CD14-positive monocyte (primary cell): Measurements from ENCODE around the gene LRRN2. TPM values are rescaled to one million over a fixed set of nuclear protein-coding genes. Genes with fewer than 3 reads are reported as not detected.

Source experiments
- DNase-seq, 3 donors: peaks; one replicate each; pipeline ENCODE4 v3.0.0-alpha.2; 2011 to 2022
- H2AFZ ChIP-seq: 2 replicates; pipeline ENCODE4 v1.6.0; 2012; ENCODE audit warnings: mild to moderate bottlenecking, low read depth, low read length, inconsistent platforms; ENCODE audit not compliant: insufficient read depth, poor library complexity, severe bottlenecking
- H3K27ac ChIP-seq, 2 donors: 1 replicate in 1 of 2; 2 replicates in 1 of 2; pipeline ENCODE4 v1.5.1; 2012 to 2013; ENCODE audit warnings: low read length in 2 of 2, control low read depth in 1 of 2, inconsistent platforms in 1 of 2, low read depth in 1 of 2, mild to moderate bottlenecking in 1 of 2
- H3K27me3 ChIP-seq, 2 donors: one replicate each; pipeline versions ENCODE4 v1.6.0 to v1.6.1; 2011 to 2013; ENCODE audit warnings: low read length in 2 of 2; ENCODE audit not compliant: control insufficient read depth in 2 of 2, insufficient read depth in 2 of 2
- H3K36me3 ChIP-seq, 2 donors: replicated peaks in 1 of 2; 1 replicate in 1 of 2; 2 replicates in 1 of 2; pipeline versions ENCODE4 v1.5.1 to v1.6.1; 2012 to 2013; ENCODE audit warnings: low read length in 2 of 2, control low read depth in 1 of 2, inconsistent platforms in 1 of 2, mild to moderate bottlenecking in 1 of 2; ENCODE audit not compliant: insufficient read depth in 2 of 2, control insufficient read depth in 1 of 2
- H3K4me1 ChIP-seq, 2 donors: 1 replicate in 1 of 2; 2 replicates in 1 of 2; pipeline versions ENCODE4 v1.5.1 to v1.6.1; 2012 to 2013; ENCODE audit warnings: low read length in 2 of 2, control low read depth in 1 of 2, inconsistent platforms in 1 of 2, mild to moderate bottlenecking in 1 of 2, moderate library complexity in 1 of 2; ENCODE audit not compliant: insufficient read depth in 2 of 2, control insufficient read depth in 1 of 2
- H3K4me2 ChIP-seq: replicated peaks from 2 replicates; pipeline ENCODE3; 2012; ENCODE audit warnings: low read length, moderate library complexity, mild to moderate bottlenecking; ENCODE audit not compliant: poor library complexity, severe bottlenecking; ENCODE audit errors: extremely low read depth
- H3K4me3 ChIP-seq, 3 experiments: fragments of 200-600 bp in 1 of 3; sonication (generic) in 1 of 3; replicated peaks in 1 of 3; 1 replicate in 2 of 3; 2 replicates in 1 of 3; pipeline ENCODE4 v1.5.1; 2011 to 2013; ENCODE audit warnings: low read length in 3 of 3, mild to moderate bottlenecking in 3 of 3, control low read depth in 2 of 3, low read depth in 2 of 3, inconsistent platforms in 1 of 3, moderate library complexity in 1 of 3
- H3K79me2 ChIP-seq: 2 replicates; pipeline ENCODE4 v1.6.0; 2012; ENCODE audit warnings: mild to moderate bottlenecking, control low read depth, inconsistent platforms, low read length, moderate library complexity; ENCODE audit not compliant: insufficient read depth
- H3K9ac ChIP-seq: 2 replicates; pipeline ENCODE4 v1.6.0; 2017; ENCODE audit warnings: low read length, mild to moderate bottlenecking; ENCODE audit not compliant: insufficient read depth, poor library complexity, severe bottlenecking
- H3K9me3 ChIP-seq, 2 donors: replicated peaks in 1 of 2; 1 replicate in 1 of 2; 2 replicates in 1 of 2; pipeline versions ENCODE4 v1.5.1 to v1.6.1; 2012 to 2013; ENCODE audit warnings: low read length in 2 of 2, control low read depth in 1 of 2; ENCODE audit not compliant: control insufficient read depth in 1 of 2, insufficient read depth in 1 of 2
- H4K20me1 ChIP-seq: 2 replicates; pipeline ENCODE4 v1.6.0; 2012; ENCODE audit warnings: mild to moderate bottlenecking, low read length, control low read depth, moderate library complexity; ENCODE audit not compliant: insufficient read depth
- H3K27ac Mint-ChIP-seq, 7 donors: one replicate each; pipeline ENCODE4 v1.8.0; 2020; ENCODE audit warnings: mild to moderate bottlenecking in 7 of 7, mixed read lengths in 7 of 7, moderate library complexity in 6 of 7, inconsistent platforms in 2 of 7
- H3K27me3 Mint-ChIP-seq, 3 donors: one replicate each; pipeline ENCODE4 v1.8.0; 2021 to 2022; ENCODE audit warnings: low read depth in 3 of 3, mild to moderate bottlenecking in 3 of 3, mixed read lengths in 3 of 3, moderate library complexity in 3 of 3, inconsistent platforms in 1 of 3
- H3K36me3 Mint-ChIP-seq, 2 donors: one replicate each; pipeline ENCODE4 v1.8.0; 2020; ENCODE audit warnings: mixed read lengths in 2 of 2, inconsistent platforms in 1 of 2, mild to moderate bottlenecking in 1 of 2
- H3K4me1 Mint-ChIP-seq: one replicate; pipeline ENCODE4 v1.8.0; 2020; ENCODE audit warnings: mild to moderate bottlenecking, mixed read lengths
- H3K4me3 Mint-ChIP-seq, 2 donors: one replicate each; pipeline ENCODE4 v1.8.0; 2020; ENCODE audit warnings: mild to moderate bottlenecking in 2 of 2, mixed read lengths in 2 of 2, moderate library complexity in 1 of 2
- H3K9me3 Mint-ChIP-seq, 7 donors: one replicate each; pipeline ENCODE4 v1.8.0; 2020 to 2022; ENCODE audit warnings: mixed read lengths in 7 of 7, mild to moderate bottlenecking in 6 of 7, moderate library complexity in 6 of 7, inconsistent platforms in 2 of 7
- WGBS: methylation state at CpG from one replicate; pipeline ENCODE4 v1.1.5; 2013; ENCODE audit warnings: missing lambda C conversion rate; ENCODE audit not compliant: insufficient coverage; 5-methylcytosine and 5-hydroxymethylcytosine counted together
- intact Hi-C, 2 donors: fragments of 100-400 bp; cut with micrococcal nuclease; formaldehyde crosslinking; loops; one replicate each; pipeline versions ENCODE4 v1.15.0 to v1.15.1; 2023
- polyA plus RNA-seq, 3 donors: library from polyadenylated mRNA; depleted of rRNA in 1 of 3; unstranded in 2 of 3; stranded (reverse) in 1 of 3; fragments of 300-500 nt in 2 of 3; fragments of >200 nt in 1 of 3; fragmentation: Illumina TruSeq in 2 of 3; gene quantifications; 1 replicate in 2 of 3; 2 replicates in 1 of 3; pipeline ENCODE4 v1.2.3, GENCODE V29; 2012 to 2021
- TF ChIP-seq, protein P1 (sequence below): fragments of 200-600 bp; IDR thresholded peaks from one replicate; pipeline ENCODE4 v1.8.0; 2022; ENCODE audit warnings: antibody characterized with exemption, mild to moderate bottlenecking

LRRN2 gene
- polyA plus RNA-seq, 3 donors, result not detected

- Mint-ChIP-seq H3K27me3 (peaks cover 0 to 2% (median 1%) of the 10 kb centered on the region in 3 donors), H3K4me3 (no peak overlapping the region), H3K27ac (no peak overlapping the region), H3K4me1 (no peaks in the 10 kb centered on the region), H3K9me3 (peaks cover 0 to 1% (median 0%) of the 10 kb centered on the region in 7 donors), H3K36me3 (no peaks in the 10 kb centered on the region)
- Histone ChIP-seq H3K36me3 (no peaks in the 10 kb centered on the region), H3K9me3 (no peaks in the 10 kb centered on the region), H2AFZ (no peak overlapping the region), H3K79me2 (no peaks in the 10 kb centered on the region), H3K4me1 (no peaks in the 10 kb centered on the region), H3K4me2 (no peak overlapping the region), H3K4me3 (no peak overlapping the region), H3K27ac (no peak overlapping the region), H3K9ac (no peak overlapping the region), H3K27me3 (no peaks in the 10 kb centered on the region), H4K20me1 (no peaks in the 10 kb centered on the region)
- intact Hi-C loops, result no loop called here
- no peak for DNase-seq
- no CpG with 5 or more reads among the region's 7 CpGs for WGBS
- TF ChIP-seq, protein P1, sequence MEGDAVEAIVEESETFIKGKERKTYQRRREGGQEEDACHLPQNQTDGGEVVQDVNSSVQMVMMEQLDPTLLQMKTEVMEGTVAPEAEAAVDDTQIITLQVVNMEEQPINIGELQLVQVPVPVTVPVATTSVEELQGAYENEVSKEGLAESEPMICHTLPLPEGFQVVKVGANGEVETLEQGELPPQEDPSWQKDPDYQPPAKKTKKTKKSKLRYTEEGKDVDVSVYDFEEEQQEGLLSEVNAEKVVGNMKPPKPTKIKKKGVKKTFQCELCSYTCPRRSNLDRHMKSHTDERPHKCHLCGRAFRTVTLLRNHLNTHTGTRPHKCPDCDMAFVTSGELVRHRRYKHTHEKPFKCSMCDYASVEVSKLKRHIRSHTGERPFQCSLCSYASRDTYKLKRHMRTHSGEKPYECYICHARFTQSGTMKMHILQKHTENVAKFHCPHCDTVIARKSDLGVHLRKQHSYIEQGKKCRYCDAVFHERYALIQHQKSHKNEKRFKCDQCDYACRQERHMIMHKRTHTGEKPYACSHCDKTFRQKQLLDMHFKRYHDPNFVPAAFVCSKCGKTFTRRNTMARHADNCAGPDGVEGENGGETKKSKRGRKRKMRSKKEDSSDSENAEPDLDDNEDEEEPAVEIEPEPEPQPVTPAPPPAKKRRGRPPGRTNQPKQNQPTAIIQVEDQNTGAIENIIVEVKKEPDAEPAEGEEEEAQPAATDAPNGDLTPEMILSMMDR, result no peak
Measured at GRCh38 chr1:204694145-204694544, 8.6 kb upstream of the LRRN2 start.

DNA sequence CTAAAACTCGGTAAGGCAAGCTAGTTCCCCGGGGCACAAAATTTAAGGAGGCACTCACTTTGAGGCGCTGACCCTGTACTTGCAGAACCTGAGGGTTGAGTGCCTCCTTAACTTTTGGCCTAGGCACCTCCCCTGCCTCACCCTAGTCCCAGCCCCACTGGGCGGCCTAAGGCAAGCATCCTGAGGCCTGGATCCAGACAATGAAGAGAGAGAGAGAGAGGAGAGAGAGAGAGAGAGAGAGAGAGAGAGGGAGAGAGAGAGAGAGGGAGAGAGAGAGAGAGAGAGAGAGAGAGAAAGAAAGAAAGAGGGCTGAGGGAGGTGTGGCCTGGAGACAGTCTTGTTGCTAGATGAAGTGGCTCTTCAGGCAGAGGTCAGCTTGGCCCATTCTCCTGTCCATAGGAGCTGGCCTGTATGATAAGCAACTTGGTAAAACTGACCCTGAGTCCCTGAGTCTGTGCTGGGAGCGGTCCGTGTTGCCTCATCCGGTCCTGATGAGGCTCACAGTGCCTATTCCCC lies 7.4 kb upstream of the LRRN2 start:
- TF ChIP-seq, protein P1, result no peak
- DNase-seq, result no peak
- Histone ChIP-seq H2AFZ (no peak overlapping the region), H3K4me3 (no peak overlapping the region), H3K9me3 (no peaks in the 10 kb centered on the region), H3K36me3 (no peaks in the 10 kb centered on the region), H4K20me1 (no peaks in the 10 kb centered on the region), H3K4me1 (no peaks in the 10 kb centered on the region), H3K4me2 (no peak overlapping the region), H3K27ac (no peak overlapping the region), H3K27me3 (peaks cover 0 to 2% of the 10 kb centered on the region in 2 donors), H3K9ac (no peak overlapping the region), H3K79me2 (no peaks in the 10 kb centered on the region)
- Mint-ChIP-seq H3K27ac (no peak overlapping the region), H3K4me3 (no peak overlapping the region), H3K36me3 (no peaks in the 10 kb centered on the region), H3K27me3 (peaks cover 0 to 2% (median 1%) of the 10 kb centered on the region in 3 donors), H3K9me3 (peaks cover 0 to 1% (median 0%) of the 10 kb centered on the region in 7 donors), H3K4me1 (no peaks in the 10 kb centered on the region)
- WGBS, result 97% methylated on average over 4 of the region's 7 CpGs
- intact Hi-C loops, result no loop called here
